ENCODE data around the gene HOXC10. TPM values are rescaled to one million over a fixed set of nuclear protein-coding genes. Genes with fewer than 3 reads are reported as not detected.

HOXC10 gene
- total and polyA plus RNA-seq, 2 experiments from 2014 or later = not detected

GRCh38 chr12:53966085-53966384, 18.9 kb upstream of the HOXC10 start:
- H3K27me3 ChIP-seq (ENCODE audit: insufficient read depth) = peaks cover 100% of the 10 kb centered on the region
- peaks cover 15% of the 10 kb centered on the region for H3K4me1 ChIP-seq (ENCODE audit: insufficient read depth)
- no peak overlapping the region for H3K27ac Mint-ChIP-seq
- H3K79me2 ChIP-seq (replicated peaks; ENCODE audit: insufficient read depth) = no peaks in the 10 kb centered on the region
- ATAC-seq (peak; percentile 50), DNase-seq (ENCODE audit: low spot score) (peak; percentile 90)
- H3K27me3 Mint-ChIP-seq (ENCODE audit: insufficient read depth, low read depth, poor library complexity) = peaks cover 100% of the 10 kb centered on the region
- TF ChIP-seq ZNF331 (CRISPR knock-in tag; IDR thresholded peaks at IDR 0.05; ENCODE audit: low read depth) (no peak), ZNF462 (CRISPR knock-in tag; IDR thresholded peaks at IDR 0.05) (no peak), ZNF114 (CRISPR knock-in tag; IDR thresholded peaks at IDR 0.05) (no peak), EZH2 (IDR thresholded peaks at IDR 0.05; ENCODE audit: low read depth, unreplicated experiment) (no peak), EZH2phosphoT487 (IDR thresholded peaks at IDR 0.05; ENCODE audit: unreplicated experiment) (no peak), JUNB (IDR thresholded peaks at IDR 0.05; ENCODE audit: unreplicated experiment) (no peak), POLR2AphosphoS5 (IDR thresholded peaks at IDR 0.05; ENCODE audit: low read depth) (no peak), NANOG (IDR thresholded peaks at IDR 0.05; ENCODE audit: borderline replicate concordance) (no peak)
- peaks cover 15% of the 10 kb centered on the region for H3K4me1 Mint-ChIP-seq
- peak overlapping the region; percentile 43; the same call in 2 of the 3 replicates for H3K4me3 Mint-ChIP-seq
- peak overlapping the region; percentile 26 for H3K4me3 ChIP-seq
- H3K4me2 ChIP-seq = peak overlapping the region; percentile 74
- H3K27ac ChIP-seq (ENCODE audit: low read depth) = no peak overlapping the region
- H3K9me2 ChIP-seq (ENCODE audit: insufficient read depth) = no peaks in the 10 kb centered on the region
- H3F3A ChIP-seq (replicated peaks; ENCODE audit: low read depth) = peaks cover 53% of the 10 kb centered on the region
- H3K36me3 Mint-ChIP-seq (ENCODE audit: low read depth) = no peaks in the 10 kb centered on the region; the same call in 2 of the 3 replicates
- peaks cover 76% of the 10 kb centered on the region for H4K20me1 ChIP-seq (replicated peaks; ENCODE audit: insufficient read depth)
- H2AFZ ChIP-seq = no peak overlapping the region
- H3K9me3 Mint-ChIP-seq = no peaks in the 10 kb centered on the region; the same call in 1 of the 3 replicates
- no peaks in the 10 kb centered on the region for H3K36me3 ChIP-seq (ENCODE audit: insufficient read depth)

Data from GM23338 (cell line).